Choroid plexus epithelial cell (primary cell): ENCODE results near the gene ABCB8.

Experiments used
- DNase-seq: peaks from one replicate; pipeline ENCODE4 v3.0.0-alpha.2; 2010; ENCODE audit warnings: low read depth
- H3K4me3 ChIP-seq: 2 replicates; pipeline ENCODE4 v1.5.1; 2011; ENCODE audit warnings: low read depth, mild to moderate bottlenecking, control low read depth, low read length, moderate library complexity
- TF ChIP-seq, protein P1 (sequence below): conservative IDR thresholded peaks from 2 replicates; pipeline ENCODE4 v1.5.1; 2011; ENCODE audit warnings: low read depth, mild to moderate bottlenecking, control low read depth, inconsistent platforms, low read length, moderate library complexity

ABCB8 gene

GRCh38 chr7:151062111-151062398 is 33.8 kb downstream of the ABCB8 start:
- no peak for DNase-seq
- H3K4me3 ChIP-seq = peak overlapping the region; percentile 77
- TF ChIP-seq, protein P1, sequence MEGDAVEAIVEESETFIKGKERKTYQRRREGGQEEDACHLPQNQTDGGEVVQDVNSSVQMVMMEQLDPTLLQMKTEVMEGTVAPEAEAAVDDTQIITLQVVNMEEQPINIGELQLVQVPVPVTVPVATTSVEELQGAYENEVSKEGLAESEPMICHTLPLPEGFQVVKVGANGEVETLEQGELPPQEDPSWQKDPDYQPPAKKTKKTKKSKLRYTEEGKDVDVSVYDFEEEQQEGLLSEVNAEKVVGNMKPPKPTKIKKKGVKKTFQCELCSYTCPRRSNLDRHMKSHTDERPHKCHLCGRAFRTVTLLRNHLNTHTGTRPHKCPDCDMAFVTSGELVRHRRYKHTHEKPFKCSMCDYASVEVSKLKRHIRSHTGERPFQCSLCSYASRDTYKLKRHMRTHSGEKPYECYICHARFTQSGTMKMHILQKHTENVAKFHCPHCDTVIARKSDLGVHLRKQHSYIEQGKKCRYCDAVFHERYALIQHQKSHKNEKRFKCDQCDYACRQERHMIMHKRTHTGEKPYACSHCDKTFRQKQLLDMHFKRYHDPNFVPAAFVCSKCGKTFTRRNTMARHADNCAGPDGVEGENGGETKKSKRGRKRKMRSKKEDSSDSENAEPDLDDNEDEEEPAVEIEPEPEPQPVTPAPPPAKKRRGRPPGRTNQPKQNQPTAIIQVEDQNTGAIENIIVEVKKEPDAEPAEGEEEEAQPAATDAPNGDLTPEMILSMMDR = no peak

GRCh38 chr7:151062399-151063211 is 34.4 kb downstream of the ABCB8 start:
- TF ChIP-seq, protein P1 = no peak
- H3K4me3 ChIP-seq = peak overlapping the region; percentile 40
- peak; percentile 80 for DNase-seq

- TF ChIP-seq, protein P1 = no peak
- peak overlapping the region; percentile 28 for H3K4me3 ChIP-seq
- peak; percentile 80 for DNase-seq
These were observed 34.9 kb downstream of the ABCB8 start for GRCh38 chr7:151063212-151063561.

- DNase-seq = no peak
- no peak overlapping the region for H3K4me3 ChIP-seq
- TF ChIP-seq, protein P1 = no peak
These were observed 36.2 kb downstream of the ABCB8 start for GRCh38 chr7:151064454-151064853.

DNA sequence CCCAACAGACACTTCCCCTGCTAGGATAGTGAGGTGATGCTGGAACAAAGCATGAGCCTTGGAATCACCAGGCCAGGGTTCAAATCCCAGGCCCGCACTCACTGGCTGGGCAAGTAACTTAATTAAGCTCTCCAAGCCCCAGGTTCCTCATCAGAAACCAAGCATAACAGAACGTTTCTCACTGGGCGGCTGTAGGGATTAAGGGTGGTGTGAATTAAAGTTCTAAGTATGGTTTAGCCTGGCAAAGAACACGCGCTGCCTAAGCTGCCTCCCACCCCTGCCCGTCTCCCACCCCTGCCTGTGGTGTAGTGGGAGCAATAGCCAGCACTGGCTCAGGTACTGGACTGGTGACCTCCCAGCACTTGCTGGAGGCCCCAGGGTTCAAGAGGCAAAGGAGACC is 36.7 kb downstream of the ABCB8 start:
- TF ChIP-seq, protein P1 = no peak
- DNase-seq = no peak
- H3K4me3 ChIP-seq = no peak overlapping the region

GRCh38 chr7:151065516-151065915 is 37.3 kb downstream of the ABCB8 start:
- TF ChIP-seq, protein P1 = no peak
- H3K4me3 ChIP-seq = no peak overlapping the region
- DNase-seq = no peak
